Ectodermal cell (in vitro differentiated cells): ENCODE results near the gene BICD2.

Source experiments
- H3K27ac ChIP-seq: 2 replicates; pipeline ENCODE4 v1.7.0; 2013; ENCODE audit warnings: mild to moderate bottlenecking, low read depth, low read length; ENCODE audit not compliant: insufficient read depth, poor library complexity, severe bottlenecking
- H3K27me3 ChIP-seq: 2 replicates; pipeline ENCODE4 v1.7.0; 2013; ENCODE audit warnings: mild to moderate bottlenecking, low read length; ENCODE audit not compliant: insufficient read depth, control insufficient read depth, poor library complexity, severe bottlenecking
- H3K36me3 ChIP-seq: one replicate; pipeline ENCODE4 v1.7.0; 2013; ENCODE audit warnings: low read length; ENCODE audit not compliant: control insufficient read depth, insufficient read depth
- H3K4me1 ChIP-seq: one replicate; pipeline ENCODE4 v1.7.0; 2013; ENCODE audit warnings: low read length; ENCODE audit not compliant: control insufficient read depth, insufficient read depth
- H3K4me3 ChIP-seq: 2 replicates; pipeline ENCODE4 v1.7.0; 2013; ENCODE audit warnings: low read depth, low read length, control low read depth; ENCODE audit not compliant: insufficient read depth
- H3K9me3 ChIP-seq: 2 replicates; pipeline ENCODE4 v1.7.0; 2013; ENCODE audit warnings: mild to moderate bottlenecking, low read length, moderate library complexity; ENCODE audit not compliant: control insufficient read depth
- WGBS, 2 experiments: methylation state at CpG; one replicate each; pipeline ENCODE4 v1.1.7; 2013; ENCODE audit warnings: missing lambda C conversion rate in 2 of 2; 5-methylcytosine and 5-hydroxymethylcytosine counted together

BICD2 gene

DNA sequence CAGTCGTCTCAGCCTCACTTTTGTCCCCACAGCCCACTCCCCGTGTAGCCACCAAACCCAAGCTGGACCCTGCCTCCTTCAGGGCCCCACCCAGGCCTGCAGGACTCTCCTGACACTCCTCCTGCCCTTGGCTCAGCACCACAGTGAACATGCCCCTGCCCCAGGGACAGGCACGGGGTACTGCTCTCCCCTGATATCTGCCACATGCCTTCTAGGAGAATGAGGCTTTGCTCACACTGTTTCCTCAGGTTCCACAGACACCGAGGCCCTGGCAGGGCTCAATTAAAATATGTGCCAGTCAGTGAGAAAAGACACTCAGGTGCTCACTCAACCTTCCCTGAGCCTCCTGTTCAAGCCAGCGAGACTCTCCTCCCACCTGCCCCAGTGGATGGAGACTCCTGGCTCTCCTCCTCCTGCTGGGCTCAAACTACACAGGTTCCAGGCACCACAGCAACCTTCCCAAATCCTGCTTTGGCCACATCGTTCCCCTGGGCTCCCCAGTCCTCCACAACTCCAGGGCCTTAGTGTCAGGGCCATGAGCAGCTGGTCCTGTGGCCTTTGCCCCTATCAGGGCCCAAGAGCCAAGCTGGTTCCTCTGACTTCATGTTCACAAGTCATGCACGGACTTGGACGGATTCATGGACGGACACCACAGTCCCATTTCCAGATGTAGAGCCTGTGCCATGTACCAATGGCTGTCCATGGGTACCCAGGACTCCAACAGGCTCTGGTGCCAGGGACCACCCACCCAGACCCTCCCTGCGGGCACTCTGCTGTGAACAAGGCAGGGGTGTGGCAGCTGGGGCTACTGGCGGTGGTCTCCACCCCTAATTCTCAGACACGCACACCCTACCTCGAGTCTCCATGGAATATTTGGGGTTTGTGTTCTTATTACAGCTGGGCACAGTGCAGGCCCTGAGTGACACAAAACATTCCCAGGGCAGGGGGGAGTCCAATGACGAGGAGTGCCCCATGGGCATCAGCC is 36.6 kb downstream of the BICD2 start:
- H3K4me1 ChIP-seq, result peaks cover 9% of the 10 kb centered on the region
- H3K27ac ChIP-seq, result no peak overlapping the region
- H3K4me3 ChIP-seq, result no peak overlapping the region
- H3K36me3 ChIP-seq, result no peaks in the 10 kb centered on the region
- H3K27me3 ChIP-seq, result no peaks in the 10 kb centered on the region
- H3K9me3 ChIP-seq, result no peaks in the 10 kb centered on the region
- 94% methylated on average over 14 of the region's 14 CpGs for WGBS, 2 experiments

DNA sequence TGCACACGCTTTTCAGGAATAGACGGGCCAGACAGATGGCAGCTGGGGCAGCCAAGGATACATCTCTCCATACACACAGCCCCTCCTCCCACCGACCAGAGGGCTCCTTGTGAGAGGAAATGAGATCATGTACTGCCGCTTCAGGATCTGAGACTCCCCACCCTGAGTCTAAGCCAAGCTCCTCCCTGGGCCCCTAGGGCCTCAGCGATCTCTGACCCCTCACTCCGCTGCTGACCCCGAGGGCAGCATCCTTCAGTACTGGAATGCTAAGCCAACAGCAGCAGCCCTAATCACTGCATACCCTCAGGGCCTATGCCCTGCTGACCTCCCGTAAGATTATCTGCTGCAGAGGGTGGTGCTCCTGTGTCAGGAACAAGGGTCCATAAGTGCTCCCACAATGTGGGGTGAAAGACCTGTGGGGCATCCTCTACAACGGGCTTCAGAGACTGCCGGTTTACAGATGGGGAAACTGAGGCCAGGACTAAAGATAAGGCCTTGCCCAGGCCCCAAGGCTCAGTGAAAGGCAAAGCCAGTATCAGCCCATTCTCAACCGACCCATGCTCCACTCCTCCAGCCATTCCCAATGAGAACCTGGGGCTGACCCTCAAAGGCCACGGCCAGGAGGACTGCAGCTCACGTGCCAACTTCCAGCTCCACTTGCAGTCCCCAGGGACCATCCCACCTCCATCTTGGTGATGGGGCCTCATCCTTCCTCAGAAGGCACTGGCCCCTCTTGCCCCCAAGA is 37.5 kb downstream of the BICD2 start:
- no peak overlapping the region for H3K27ac ChIP-seq
- WGBS, 2 experiments, result 82 to 87% methylated on average over 13 of the region's 13 CpGs

GRCh38 chr9:92726348-92726747 is 38.3 kb downstream of the BICD2 start:
- no peak overlapping the region for H3K27ac ChIP-seq
- no peak overlapping the region for H3K4me3 ChIP-seq
- H3K27me3 ChIP-seq, result no peaks in the 10 kb centered on the region
- H3K4me1 ChIP-seq, result peaks cover 9% of the 10 kb centered on the region
- 93% methylated on average over 4 of the region's 4 CpGs for whole genome bisulfite sequencing, 2 experiments
- H3K9me3 ChIP-seq, result no peaks in the 10 kb centered on the region
- H3K36me3 ChIP-seq, result no peaks in the 10 kb centered on the region

More for the DNA sequence above, 37.5 kb downstream of the BICD2 start:
- Histone ChIP-seq H3K36me3 (no peaks in the 10 kb centered on the region), H3K4me3 (no peak overlapping the region), H3K9me3 (no peaks in the 10 kb centered on the region), H3K27me3 (no peaks in the 10 kb centered on the region), H3K4me1 (peaks cover 9% of the 10 kb centered on the region)

- H3K9me3 ChIP-seq, result no peaks in the 10 kb centered on the region
- peaks cover 9% of the 10 kb centered on the region for H3K4me1 ChIP-seq
- peaks cover 1% of the 10 kb centered on the region for H3K36me3 ChIP-seq
- no peak overlapping the region for H3K4me3 ChIP-seq
- H3K27ac ChIP-seq, result no peak overlapping the region
- H3K27me3 ChIP-seq, result no peaks in the 10 kb centered on the region
- WGBS, 2 experiments, result 96% methylated on average over 1 of the region's 1 CpG
These were observed 38.9 kb downstream of the BICD2 start for GRCh38 chr9:92725766-92726165.

DNA sequence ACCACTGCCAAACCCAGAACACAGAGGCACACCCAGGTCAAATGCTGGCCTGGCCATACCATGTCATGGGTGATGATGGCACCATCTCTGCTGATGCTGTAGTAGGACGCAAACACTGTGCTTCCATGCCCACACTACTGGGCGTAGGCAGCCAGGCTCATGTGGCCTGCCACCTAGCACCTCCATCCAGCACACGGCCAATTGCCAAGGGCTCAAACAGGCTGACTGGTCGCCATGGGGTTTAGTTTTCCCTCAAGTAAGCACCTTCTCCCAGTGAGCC is 39.4 kb downstream of the BICD2 start:
- H3K4me1 ChIP-seq, result peaks cover 9% of the 10 kb centered on the region
- 93 to 96% methylated on average over 4 of the region's 4 CpGs for WGBS, 2 experiments
- H3K36me3 ChIP-seq, result peaks cover 7% of the 10 kb centered on the region

GRCh38 chr9:92724528-92725265 is 39.9 kb downstream of the BICD2 start:
- WGBS, 2 experiments, result 94 to 95% methylated on average over 10 of the region's 10 CpGs
- H3K27ac ChIP-seq, result no peak overlapping the region
- H3K9me3 ChIP-seq, result no peaks in the 10 kb centered on the region
- no peaks in the 10 kb centered on the region for H3K27me3 ChIP-seq
- H3K4me3 ChIP-seq, result no peak overlapping the region
- peaks cover 9% of the 10 kb centered on the region for H3K4me1 ChIP-seq
- H3K36me3 ChIP-seq, result peaks cover 12% of the 10 kb centered on the region

More for the DNA sequence above, 39.4 kb downstream of the BICD2 start:
- Histone ChIP-seq H3K9me3 (no peaks in the 10 kb centered on the region), H3K27ac (no peak overlapping the region), H3K4me3 (no peak overlapping the region), H3K27me3 (no peaks in the 10 kb centered on the region)

GRCh38 chr9:92723801-92724323 is 40.8 kb downstream of the BICD2 start:
- 90 to 91% methylated on average over 9 of the region's 9 CpGs for WGBS, 2 experiments

GRCh38 chr9:92723299-92723625 is 41.4 kb downstream of the BICD2 start:
- Histone ChIP-seq H3K9me3 (no peaks in the 10 kb centered on the region), H3K4me1 (peaks cover 9% of the 10 kb centered on the region), H3K27me3 (no peaks in the 10 kb centered on the region), H3K27ac (no peak overlapping the region), H3K4me3 (no peak overlapping the region), H3K36me3 (peaks cover 25% of the 10 kb centered on the region)
- WGBS, 2 experiments, result 93 to 98% methylated on average over 3 of the region's 3 CpGs

More at GRCh38 chr9:92723801-92724323, 40.8 kb downstream of the BICD2 start:
- H3K9me3 ChIP-seq, result no peaks in the 10 kb centered on the region
- H3K4me1 ChIP-seq, result peaks cover 9% of the 10 kb centered on the region
- H3K4me3 ChIP-seq, result no peak overlapping the region
- peaks cover 19% of the 10 kb centered on the region for H3K36me3 ChIP-seq
- H3K27ac ChIP-seq, result no peak overlapping the region
- H3K27me3 ChIP-seq, result no peaks in the 10 kb centered on the region

DNA sequence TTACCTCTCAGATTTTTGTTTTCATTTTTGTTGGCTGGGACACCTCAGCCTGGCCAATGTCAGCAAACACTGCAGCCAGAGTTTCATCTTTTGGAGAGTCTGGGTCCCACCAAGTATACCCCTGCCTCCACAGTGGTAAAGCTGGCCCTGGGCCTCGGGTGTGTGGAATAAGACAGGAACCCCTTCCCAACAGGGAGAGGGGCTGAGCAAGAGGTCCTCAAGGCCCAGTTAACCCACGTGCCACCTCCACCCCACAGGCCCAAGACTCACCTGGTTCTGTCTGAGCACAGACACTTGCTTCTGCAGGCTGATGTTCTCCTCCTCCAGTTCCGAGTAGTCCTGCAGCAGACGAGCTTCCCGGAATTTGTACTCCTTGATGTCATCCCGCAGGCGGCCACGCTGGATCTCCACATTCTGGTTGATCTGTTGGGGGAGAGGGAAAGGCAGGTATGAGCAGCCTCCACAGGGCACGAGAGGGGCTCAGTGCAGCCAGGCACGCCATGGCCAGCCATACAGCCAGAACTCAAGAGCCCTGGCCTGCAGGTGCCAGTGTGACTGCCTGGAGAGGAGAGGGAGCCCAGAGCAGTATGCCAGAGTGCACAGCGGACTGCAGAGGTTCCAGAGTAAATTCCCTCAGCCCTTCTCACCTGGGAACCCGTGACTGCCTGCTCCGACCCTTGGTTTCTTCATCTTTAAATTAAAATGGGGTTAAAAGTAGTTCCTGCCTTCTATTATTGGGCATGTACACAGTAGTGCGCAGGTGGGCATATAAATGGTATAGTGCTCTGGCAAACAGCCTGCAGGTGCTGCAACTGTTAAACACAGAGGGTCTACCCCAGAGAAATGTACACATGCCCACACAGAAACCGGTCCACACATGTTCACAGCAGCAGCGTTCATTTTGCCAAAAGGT is 42.0 kb downstream of the BICD2 start:
- Histone ChIP-seq H3K27ac (no peak overlapping the region), H3K36me3 (peaks cover 26% of the 10 kb centered on the region), H3K27me3 (no peaks in the 10 kb centered on the region), H3K4me3 (no peak overlapping the region), H3K4me1 (peaks cover 9% of the 10 kb centered on the region), H3K9me3 (no peaks in the 10 kb centered on the region)
- WGBS, 2 experiments, result 94% methylated on average over 16 of the region's 16 CpGs
